Gastrocnemius medialis (tissue), 4 donors: ENCODE data around the gene WDR18. TPM values are rescaled to one million over a fixed set of nuclear protein-coding genes. Genes with fewer than 3 reads are reported as not detected.

Experiments
- ATAC-seq, 2 donors: fragments of 150-250 bp; one replicate each; pipeline ENCODE4 v1.9.1; 2016
- DNase-seq, 2 donors: peaks; one replicate each; pipeline ENCODE4 v3.0.0-alpha.2; 2019
- H3K27ac ChIP-seq, 4 donors: fragments of 200-600 bp; sonication (generic); 1 replicate in 1 of 4; 2 replicates in 3 of 4; pipeline ENCODE4 v1.5.1; 2016 to 2018; ENCODE audit warnings: mild to moderate bottlenecking in 2 of 4, moderate library complexity in 1 of 4
- H3K27me3 ChIP-seq, 3 donors: fragments of 200-600 bp; sonication (generic) in 2 of 3; 1 replicate in 1 of 3; 2 replicates in 2 of 3; pipeline versions ENCODE4 v1.5.1 to v1.6.0; 2016 to 2019; ENCODE audit warnings: mild to moderate bottlenecking in 1 of 3, moderate library complexity in 1 of 3
- H3K36me3 ChIP-seq, 2 donors: fragments of 200-600 bp; sonication (generic) in 1 of 2; one replicate each; pipeline ENCODE4 v1.5.1; 2017 to 2018
- H3K4me1 ChIP-seq, 2 donors: fragments of 200-600 bp; sonication (generic) in 1 of 2; one replicate each; pipeline ENCODE4 v1.5.1; 2016 to 2017; ENCODE audit warnings: mild to moderate bottlenecking in 2 of 2
- H3K4me3 ChIP-seq, 4 donors: fragments of 200-600 bp; sonication (generic) in 3 of 4; 1 replicate in 1 of 4; 2 replicates in 3 of 4; pipeline ENCODE4 v1.5.1; 2016 to 2019; ENCODE audit warnings: mild to moderate bottlenecking in 2 of 4
- H3K9me3 ChIP-seq, 3 donors: fragments of 200-600 bp; sonication (generic) in 2 of 3; 1 replicate in 1 of 3; 2 replicates in 2 of 3; pipeline ENCODE4 v1.5.1; 2016 to 2019
- CTCF ChIP-seq, 5 experiments: fragments of 450-650 bp in 3 of 5; fragments of 200-600 bp in 2 of 5; sonication (generic) in 2 of 5; IDR thresholded peaks in 4 of 5; conservative IDR thresholded peaks in 1 of 5; 1 replicate in 4 of 5; 2 replicates in 1 of 5; pipeline ENCODE4 v1.5.1; 2016 to 2019; ENCODE audit warnings: antibody characterized with exemption in 5 of 5, mild to moderate bottlenecking in 3 of 5, moderate library complexity in 3 of 5
- POLR2A ChIP-seq, 2 donors: fragments of 450-650 bp; IDR thresholded peaks; one replicate each; pipeline ENCODE4 v1.6.1; 2017; ENCODE audit warnings: antibody characterized with exemption in 2 of 2, mild to moderate bottlenecking in 2 of 2, moderate library complexity in 2 of 2
- in situ Hi-C, 4 donors: fragments of 200-750 bp; cut with MboI; loops; one replicate each; pipeline versions ENCODE4 v1.15.0 to v1.8.0; 2017; ENCODE audit warnings: low sequenced_read_pairs in 4 of 4
- intact Hi-C: fragments of 100-400 bp; cut with DNase I; formaldehyde crosslinking; loops from one replicate; pipeline ENCODE4 v1.15.1; 2023; ENCODE audit warnings: low total_unique reads
- total RNA-seq, 4 donors: library from RNA; depleted of rRNA; stranded (reverse); fragments of >200 nt; gene quantifications; one replicate each; pipeline versions ENCODE4 v1.1.0 to v1.2.3, GENCODE V29; 2016

The WDR18 gene
- total RNA-seq, 4 donors from 2014 or later: 4.4 to 59.0 (median 28.6) TPM

DNA sequence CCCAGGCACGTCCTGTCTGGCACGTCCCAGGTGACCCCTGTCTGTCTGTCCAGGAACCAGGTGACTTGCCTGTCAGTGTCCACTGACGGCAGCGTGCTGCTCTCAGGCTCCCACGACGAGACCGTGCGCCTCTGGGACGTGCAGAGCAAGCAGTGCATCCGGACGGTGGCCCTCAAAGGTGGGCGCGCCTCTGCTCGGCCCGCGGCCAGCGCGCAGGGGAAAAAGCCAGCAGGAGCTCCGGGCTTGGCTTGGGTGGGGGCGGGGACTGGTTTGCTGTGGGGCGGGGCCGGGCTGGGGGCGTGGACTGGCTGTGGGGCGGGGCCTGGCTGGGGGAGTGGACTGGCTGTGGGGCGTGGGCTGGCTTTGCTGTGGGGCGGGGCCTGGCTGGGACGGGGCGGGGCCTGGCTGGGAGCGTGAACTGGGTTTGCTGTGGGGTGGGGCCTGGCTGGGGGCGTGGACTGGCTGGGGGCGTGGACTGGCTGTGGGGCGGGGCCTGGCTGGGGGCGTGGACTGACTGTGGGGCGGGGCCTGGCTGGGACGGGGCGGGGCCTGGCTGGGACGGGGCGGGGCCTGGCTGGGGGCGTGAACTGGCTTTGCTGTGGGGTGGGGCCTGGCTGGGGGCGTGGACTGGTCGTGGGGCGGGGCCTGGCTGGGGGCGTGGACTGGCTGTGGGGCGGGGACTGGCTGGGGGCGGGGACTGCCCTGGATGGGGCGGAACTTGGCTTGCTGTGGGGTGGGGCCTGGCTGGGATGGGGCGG is 7.2 kb downstream of the WDR18 start:
- H3K4me3 ChIP-seq: no peak overlapping the region
- H3K9me3 ChIP-seq: no peaks in the 10 kb centered on the region
- DNase-seq (peak in 1 of 2 donors; percentile 44), ATAC-seq (peak in 1 of 2 donors; percentile 39)
- TF ChIP-seq POLR2A (IDR thresholded peaks at IDR 0.05) (no peak), CTCF (IDR thresholded peaks at IDR 0.05 in 4 of 5, conservative IDR thresholded peaks at IDR 0.05 in 1 of 5) (no peak)
- intact Hi-C loops (no loop called here), in situ Hi-C loops (loop anchor here in 1 of 4 donors (25.0 kb wide), 1 partner anchor 129 kb away; the partner anchor contains the start of genes CFD and ELANE)
- H3K4me1 ChIP-seq: peaks cover 0 to 6% of the 10 kb centered on the region in 2 donors
- H3K27me3 ChIP-seq: peaks cover 7 to 8% (median 8%) of the 10 kb centered on the region in 3 donors
- H3K36me3 ChIP-seq: peaks cover 0 to 30% of the 10 kb centered on the region in 2 donors
- H3K27ac ChIP-seq: peak overlapping the region in 1 of 4 donors; percentile 18

GRCh38 chr19:991932-992669 is 8.0 kb downstream of the WDR18 start:
- no peak overlapping the region for H3K4me3 ChIP-seq
- TF ChIP-seq CTCF (IDR thresholded peaks at IDR 0.05 in 4 of 5, conservative IDR thresholded peaks at IDR 0.05 in 1 of 5) (no peak), POLR2A (IDR thresholded peaks at IDR 0.05) (no peak)
- peaks cover 0 to 9% of the 10 kb centered on the region in 2 donors for H3K4me1 ChIP-seq
- intact Hi-C loops: no loop called here
- H3K27ac ChIP-seq: no peak overlapping the region
- H3K9me3 ChIP-seq: no peaks in the 10 kb centered on the region
- H3K36me3 ChIP-seq: peaks cover 0 to 29% of the 10 kb centered on the region in 2 donors
- no peak for ATAC-seq
- DNase-seq: no peak
- peaks cover 14 to 16% (median 15%) of the 10 kb centered on the region in 3 donors for H3K27me3 ChIP-seq
- in situ Hi-C loops: loop anchor here in 1 of 4 donors (25.0 kb wide), 1 partner anchor 130 kb away; the partner anchor contains the start of genes CFD and ELANE

DNA sequence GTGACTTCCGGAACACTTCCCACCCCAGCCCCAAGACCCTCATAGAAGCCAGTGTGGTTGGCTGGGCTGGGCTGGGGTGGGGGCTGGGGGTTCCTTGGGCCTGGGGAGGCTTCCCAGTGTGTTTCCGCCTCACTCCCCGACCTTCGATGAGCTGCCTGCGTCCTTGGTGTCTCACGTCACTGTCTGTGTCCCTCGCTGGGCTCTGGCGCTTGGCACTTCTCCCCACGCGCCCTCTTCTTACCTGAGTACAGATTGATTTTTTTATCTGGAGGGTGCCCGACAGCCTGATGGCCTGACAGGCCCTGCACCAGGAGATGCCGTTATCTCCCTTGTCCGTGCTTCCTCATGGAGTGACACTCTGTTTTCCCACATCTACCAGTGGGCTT is 8.5 kb downstream of the WDR18 start:
- Histone ChIP-seq H3K9me3 (no peaks in the 10 kb centered on the region), H3K27me3 (peaks cover 20 to 21% (median 21%) of the 10 kb centered on the region in 3 donors), H3K4me3 (no peak overlapping the region), H3K27ac (no peak overlapping the region), H3K4me1 (peaks cover 0 to 9% of the 10 kb centered on the region in 2 donors), H3K36me3 (peaks cover 0 to 29% of the 10 kb centered on the region in 2 donors)
- DNase-seq (no peak), ATAC-seq (no peak)
- intact Hi-C loops: no loop called here
- in situ Hi-C loops: loop anchor here in 1 of 4 donors (25.0 kb wide), 1 partner anchor 130 kb away; the partner anchor contains the start of genes CFD and ELANE
- TF ChIP-seq CTCF (IDR thresholded peaks at IDR 0.05 in 4 of 5, conservative IDR thresholded peaks at IDR 0.05 in 1 of 5) (no peak), POLR2A (IDR thresholded peaks at IDR 0.05) (no peak)

DNA sequence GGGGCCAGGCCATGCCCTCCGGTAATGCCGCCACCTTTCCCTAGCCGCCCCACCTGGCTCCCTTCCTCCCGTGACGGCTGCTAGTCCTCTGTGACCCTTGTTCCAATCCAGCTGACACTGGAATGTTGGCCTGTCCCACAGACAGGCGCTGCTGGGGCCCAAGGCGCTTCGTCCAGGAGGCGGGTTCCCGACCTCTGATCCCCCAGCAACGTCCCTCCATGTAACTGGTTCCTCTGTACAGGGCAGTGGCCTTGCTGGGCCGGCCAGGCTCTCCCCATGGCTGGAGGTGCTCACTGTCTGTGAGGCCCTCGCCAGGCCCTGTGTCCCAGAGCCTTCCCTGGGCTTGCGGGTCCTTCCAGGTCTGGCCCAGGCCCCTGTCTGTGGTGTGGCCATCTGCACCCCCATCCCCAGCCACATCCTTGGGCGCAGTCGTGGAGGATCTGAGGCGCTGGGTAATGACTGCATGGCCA is 9.3 kb downstream of the WDR18 start:
- intact Hi-C loops: no loop called here

More for the DNA sequence above, 9.3 kb downstream of the WDR18 start:
- Histone ChIP-seq H3K36me3 (peaks cover 0 to 29% of the 10 kb centered on the region in 2 donors), H3K27ac (no peak overlapping the region), H3K4me3 (no peak overlapping the region), H3K9me3 (no peaks in the 10 kb centered on the region), H3K4me1 (peaks cover 0 to 9% of the 10 kb centered on the region in 2 donors), H3K27me3 (peaks cover 27 to 28% (median 28%) of the 10 kb centered on the region in 3 donors)
- DNase-seq: no peak
- in situ Hi-C loops: loop anchor here in 1 of 4 donors (25.0 kb wide), 1 partner anchor 131 kb away; the partner anchor contains the start of genes CFD and ELANE
- TF ChIP-seq CTCF (IDR thresholded peaks at IDR 0.05 in 4 of 5, conservative IDR thresholded peaks at IDR 0.05 in 1 of 5): no peak
- no peak for TF ChIP-seq POLR2A (IDR thresholded peaks at IDR 0.05)
- ATAC-seq: no peak
